CD4-positive, alpha-beta T cell treated with Interferon gamma for 1 hour (primary cell): ENCODE data around the gene ROPN1B.

Experiments
- DNase-seq: peaks from one replicate; pipeline ENCODE4 v3.0.0-alpha.2; 2020

ROPN1B gene

DNA sequence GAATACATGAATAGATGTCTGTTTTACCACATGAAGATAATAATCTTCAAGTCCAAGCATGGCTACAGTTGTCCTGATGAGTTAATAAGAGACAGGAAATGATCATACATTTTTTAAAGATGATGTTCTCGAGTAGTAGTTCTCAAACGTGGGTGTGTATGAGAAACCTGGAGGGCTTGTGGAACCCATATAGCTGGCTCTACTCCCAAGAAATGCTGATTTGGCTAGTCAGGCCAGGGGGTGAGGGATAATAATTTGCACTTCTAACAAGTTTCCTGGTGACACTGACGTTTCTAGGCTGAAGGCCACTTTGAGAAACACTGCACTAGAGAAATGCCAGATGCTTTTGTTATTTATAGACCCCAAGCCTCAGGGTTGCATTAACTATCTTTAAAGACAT, 37.0 kb downstream of the ROPN1B start:
- DNase-seq: no peak

DNA sequence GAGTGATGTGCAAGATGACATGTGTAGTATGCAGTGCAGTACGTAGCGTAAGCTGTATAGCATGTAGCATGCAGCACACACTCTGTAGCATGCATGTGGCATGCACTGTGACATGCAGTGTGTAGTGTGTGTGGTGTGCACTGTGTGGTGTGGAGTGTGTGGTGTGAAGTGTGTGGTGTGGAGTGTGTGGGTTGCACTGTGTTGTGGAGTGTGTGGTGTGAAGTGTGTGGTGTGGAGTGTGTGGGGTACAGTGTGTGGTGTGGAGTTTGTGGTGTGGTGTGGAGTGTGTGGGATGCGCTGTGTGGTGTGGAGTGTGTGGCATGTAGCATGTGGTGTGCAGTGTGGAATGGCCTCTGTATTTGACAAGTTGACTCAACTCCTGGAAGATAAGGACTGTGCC, 39.2 kb downstream of the ROPN1B start:
- DNase-seq: no peak

DNA sequence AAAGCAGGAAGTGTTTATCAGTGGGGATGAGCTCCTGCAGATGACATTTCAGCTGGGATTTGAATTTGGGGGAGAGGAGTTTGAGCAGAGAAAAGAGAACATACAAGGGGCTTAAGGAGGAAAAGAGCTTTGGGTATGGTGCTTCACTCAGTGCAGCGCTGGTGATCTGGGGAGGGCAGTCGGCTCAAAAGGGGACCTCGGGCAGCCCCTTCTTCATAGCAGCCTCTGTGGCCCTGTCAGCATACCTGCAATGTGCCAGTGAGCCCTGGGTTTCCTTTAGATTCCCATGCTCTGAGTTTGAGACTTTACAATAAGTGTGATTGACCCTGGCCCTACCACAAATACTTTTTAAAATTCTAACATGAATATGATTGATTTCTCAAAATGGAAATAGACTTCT, 40.2 kb downstream of the ROPN1B start:
- DNase-seq: no peak

DNA sequence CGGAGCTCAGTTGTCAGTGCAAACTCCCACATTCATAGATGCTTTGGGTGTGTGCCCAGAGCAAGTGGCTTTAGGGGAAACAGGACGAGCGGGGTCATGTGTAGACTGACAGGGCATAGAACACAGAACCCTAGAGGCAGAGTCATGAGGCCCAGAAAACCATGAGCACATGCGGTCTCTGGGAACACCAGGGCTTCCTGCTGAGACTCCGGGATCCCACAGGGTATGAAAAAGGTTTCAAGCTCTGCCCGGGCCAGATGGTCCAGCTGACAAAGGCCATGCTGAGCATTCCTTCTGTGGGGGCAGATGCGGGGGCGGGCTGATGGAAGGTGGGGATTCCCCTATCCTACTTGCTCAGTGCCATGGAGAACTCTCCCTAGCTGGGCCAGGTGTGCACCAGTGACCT, 44.8 kb downstream of the ROPN1B start:
- no peak for DNase-seq

DNA sequence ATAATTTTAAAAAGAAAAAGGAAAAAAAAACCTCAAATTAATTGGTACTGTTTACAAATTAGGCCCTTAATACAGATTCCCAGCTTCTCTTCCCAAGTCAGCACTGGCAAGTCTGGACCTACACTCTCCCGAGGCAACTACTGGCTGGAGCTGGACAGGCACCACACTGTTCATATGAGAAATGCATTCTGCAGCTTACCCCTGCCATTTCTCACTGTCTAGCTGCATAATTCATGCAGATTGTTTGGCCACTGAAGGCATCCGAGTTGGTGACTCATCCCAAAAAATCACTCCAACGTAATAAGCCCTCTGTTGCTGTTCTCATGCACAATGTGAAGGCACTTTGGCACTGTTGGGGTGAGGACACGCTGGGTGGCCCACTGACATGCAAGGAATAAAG, 45.3 kb downstream of the ROPN1B start:
- no peak for DNase-seq

DNA sequence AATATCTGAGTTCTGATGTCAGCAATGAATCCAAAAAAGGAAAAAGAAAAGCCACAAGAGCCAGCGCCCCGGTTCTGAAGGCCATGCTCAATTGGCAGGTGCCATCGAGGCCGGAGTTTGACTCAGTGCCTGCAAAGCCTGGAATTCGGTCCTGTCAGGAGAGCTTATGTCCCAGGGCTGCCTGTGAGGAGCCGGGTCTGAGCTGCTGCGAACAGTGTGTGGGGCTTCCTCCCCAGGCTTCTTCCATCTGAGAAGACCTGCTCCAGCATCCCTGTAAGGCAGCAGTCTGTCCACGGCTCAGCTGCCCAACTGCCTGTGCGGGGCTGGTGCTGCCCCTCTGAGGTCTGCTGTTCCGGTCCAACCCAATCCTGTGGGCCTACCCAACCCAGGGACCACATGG, 46.1 kb downstream of the ROPN1B start:
- DNase-seq: no peak

DNA sequence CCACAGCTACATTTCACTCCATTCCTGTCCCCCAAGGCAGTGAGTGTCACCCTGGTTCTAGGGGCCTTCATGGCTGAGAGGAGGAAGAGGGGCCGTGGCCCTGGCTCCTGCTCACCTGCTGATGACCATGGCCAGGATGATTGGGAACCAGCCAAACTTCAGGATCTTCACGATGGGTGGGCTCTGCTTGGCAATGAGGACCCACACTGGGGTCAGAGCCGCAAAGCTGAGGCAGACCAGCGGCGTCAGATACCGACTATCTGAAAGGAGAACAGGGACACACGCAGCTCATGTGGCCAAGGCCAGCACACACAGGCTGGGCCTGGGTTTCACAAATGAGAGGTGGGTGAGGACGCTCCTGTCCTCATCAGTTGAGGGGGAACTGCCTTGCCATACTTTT, 47.6 kb downstream of the ROPN1B start:
- DNase-seq: no peak

DNA sequence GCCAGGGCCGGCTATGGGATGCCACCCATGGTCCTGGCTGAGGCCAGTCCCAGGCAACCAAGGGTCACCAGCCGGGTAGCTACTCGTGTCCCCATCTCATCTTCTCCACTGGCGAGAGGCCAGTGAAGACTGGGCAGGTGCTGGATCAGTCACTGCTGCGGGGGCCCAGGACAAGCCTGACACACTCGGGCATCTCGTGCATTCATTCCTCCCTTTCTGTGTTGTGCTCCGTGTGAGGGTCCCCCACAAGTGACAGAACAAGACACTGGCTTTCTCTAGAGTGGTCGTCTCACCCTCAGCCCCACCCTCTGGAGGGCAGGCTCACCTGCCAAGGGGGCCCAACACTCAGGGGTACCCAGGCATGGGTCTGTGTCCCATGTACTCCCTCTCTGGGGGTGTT, 48.4 kb downstream of the ROPN1B start:
- DNase-seq: no peak

DNA sequence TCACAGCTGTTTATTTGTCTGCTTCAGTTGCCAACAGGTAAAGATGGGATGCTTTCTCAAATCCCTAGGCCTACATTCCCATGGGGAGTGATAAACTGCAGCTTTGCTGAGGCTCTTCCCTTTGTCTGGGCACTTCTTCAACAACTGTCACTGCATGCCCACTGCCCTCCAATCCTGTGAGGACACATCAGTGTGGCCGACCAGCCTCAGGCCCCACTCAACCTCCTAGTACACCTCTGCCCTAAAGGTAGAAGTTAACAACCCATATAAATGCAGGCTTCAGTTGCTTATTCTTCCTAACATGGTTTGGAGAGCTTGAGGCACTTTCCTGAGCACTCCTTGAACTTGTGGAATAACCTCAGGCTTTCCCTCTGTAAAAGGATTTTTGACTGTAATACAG, 49.6 kb downstream of the ROPN1B start:
- DNase-seq: no peak

DNA sequence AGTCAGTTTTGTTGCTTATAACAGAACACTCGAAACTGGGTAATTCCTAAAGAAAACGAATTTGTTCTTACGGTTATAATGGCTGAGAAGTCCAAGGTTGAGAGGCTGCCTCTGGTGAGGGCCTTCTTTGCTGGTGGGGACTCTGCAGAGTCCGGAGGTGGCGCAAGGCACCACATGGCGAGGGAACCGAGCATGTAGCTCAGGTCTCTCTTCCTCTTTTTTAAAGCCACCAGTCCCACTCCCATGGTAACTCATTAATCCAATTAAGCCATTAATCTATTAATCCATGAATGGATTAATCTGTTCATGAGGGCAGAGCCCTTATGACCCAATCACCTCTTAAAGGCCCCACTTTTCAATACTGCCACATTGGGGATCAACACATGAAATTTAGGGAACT, 50.0 kb downstream of the ROPN1B start:
- DNase-seq: no peak

DNA sequence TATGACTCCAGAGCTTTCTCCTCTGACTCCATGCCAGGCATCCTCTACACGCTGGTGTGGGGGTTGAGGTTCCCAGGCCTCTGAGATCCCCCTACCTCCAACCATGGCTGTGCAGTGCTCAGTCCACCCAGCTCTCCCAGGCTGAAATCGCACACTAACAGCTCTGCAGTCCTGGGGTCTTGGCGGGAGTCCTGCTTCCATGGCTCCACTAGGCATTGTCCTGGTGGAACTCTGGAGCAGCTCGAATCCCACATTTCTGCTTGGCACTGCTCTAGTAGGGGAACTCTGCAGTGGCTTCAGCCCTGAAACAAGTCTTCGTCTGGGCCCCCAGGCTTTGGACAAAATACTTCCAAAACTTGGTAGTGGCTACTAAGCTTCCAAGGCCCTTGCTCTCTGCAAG, 50.7 kb downstream of the ROPN1B start:
- no peak for DNase-seq

DNA sequence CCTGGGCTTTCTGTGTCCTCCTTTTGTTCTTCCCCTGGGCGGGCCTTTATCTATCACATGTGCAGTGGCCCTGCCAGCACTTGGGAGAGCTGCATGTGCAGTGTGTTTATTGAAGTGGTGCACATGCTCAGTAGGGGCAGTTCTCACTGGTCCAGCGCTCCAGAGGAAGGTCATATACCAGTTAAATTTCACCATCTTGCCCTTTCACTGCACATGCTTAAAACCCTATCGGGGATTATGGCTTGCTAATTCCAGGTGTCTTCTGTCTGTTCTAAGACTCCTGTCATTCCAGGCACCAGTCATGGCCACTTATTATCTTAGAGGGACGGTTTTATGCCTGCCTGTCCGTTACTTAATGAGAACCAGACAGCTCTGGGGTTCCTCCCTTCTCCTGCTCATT, 52.2 kb downstream of the ROPN1B start:
- DNase-seq: no peak

DNA sequence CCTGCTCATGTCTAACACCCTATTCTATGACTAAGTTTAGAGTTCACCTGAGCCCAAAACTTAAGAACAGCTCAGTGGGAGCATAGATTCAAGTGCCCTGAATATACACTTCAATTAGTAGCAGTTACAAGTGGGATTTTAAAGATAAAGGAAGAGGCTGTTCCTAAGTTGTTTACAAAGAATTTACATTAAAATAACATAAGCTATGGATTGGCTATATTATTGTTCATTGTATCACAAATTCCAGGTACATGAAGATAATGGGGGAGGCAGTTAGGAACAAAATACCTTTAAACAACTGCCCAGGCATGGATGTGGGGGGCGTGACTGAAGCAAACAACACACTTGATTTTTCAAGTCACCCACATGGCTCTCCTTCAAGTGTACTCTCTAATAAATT, 52.7 kb downstream of the ROPN1B start:
- no peak for DNase-seq

DNA sequence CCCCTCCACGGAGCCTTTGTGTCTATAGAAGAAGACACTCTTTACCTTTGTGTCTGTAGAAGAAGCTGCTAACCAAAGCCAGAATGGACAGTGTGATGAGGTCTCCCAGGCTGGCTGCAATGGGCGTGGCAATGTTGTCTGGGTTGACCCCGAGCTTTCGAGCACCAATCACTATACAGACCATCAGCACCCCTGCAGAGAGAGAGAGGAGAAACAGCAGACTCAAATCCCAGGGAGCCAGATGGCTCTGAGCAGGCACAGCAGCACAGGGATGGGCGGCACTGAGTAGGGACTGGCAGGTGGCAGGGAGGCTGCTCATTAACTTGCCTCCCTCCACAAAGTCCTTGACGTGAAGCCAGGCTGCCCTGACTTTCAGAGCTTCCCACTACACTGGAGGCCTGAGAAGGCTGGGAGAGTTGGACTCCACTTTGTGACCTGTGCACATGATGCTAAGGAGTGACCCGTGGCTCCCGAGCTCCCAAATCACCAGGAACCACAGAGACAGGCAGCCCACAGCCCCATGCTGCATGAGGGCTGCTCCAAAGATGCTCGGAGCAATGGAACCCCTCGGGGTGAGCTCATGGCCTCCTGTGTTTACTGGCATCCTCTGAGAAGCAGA, 53.9 kb downstream of the ROPN1B start:
- no peak for DNase-seq

DNA sequence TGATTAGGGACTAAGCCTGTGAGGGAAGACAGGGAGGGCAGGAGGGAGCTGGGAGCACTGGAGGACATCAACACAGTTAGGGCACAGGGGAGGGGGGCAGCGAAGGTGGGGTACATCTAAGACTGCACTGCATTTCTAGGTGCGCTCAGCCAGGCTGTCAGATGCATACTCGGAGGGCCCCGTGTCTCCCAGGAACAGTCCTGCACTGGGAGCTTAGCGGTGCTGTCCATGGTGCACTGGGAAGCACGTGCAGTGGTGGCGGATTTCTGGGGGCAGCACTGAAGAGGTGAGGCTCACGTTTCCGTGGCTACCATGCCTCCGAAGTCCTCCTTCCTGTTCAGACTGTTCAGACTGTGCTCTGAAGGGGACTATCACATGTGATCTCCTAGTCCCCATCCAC, 54.4 kb downstream of the ROPN1B start:
- no peak for DNase-seq

DNA sequence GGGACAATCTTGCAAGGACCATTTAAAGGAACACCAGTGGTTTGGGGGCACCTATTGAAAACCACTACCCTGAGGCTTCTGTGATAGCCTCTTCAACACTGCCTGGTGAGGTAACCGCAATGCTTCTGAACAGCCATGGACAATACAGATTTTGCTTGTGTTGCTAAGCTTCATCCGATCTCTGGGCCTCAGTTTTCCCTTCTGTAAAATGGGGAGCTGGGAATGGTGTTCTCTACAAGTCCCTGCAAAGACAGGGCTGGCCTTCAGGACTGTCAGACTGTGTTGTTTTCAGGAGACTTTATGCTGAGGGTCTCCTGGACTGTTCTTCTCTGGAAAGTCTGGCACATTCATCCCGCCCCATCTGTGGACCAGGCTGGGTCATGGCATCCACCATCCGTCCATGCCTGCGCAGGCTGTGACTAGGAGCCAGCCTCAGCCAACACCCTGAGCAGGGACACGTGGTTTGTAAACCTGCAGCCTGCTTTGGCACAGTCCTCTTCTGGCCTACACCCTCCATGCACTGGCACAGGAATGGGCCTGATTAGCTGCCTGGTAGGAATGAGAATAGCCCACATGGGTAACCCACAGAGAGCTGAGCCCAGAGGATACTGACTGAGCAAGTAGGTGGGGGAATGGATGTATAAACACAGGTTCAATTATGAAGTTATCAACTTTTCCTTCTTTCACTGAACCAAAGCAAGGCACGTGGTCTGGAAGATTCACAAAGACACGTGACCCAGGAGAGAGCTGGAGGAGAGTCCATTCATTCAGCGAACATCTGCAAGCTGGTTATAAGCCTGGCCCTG, 55.3 kb downstream of the ROPN1B start:
- no peak for DNase-seq

DNA sequence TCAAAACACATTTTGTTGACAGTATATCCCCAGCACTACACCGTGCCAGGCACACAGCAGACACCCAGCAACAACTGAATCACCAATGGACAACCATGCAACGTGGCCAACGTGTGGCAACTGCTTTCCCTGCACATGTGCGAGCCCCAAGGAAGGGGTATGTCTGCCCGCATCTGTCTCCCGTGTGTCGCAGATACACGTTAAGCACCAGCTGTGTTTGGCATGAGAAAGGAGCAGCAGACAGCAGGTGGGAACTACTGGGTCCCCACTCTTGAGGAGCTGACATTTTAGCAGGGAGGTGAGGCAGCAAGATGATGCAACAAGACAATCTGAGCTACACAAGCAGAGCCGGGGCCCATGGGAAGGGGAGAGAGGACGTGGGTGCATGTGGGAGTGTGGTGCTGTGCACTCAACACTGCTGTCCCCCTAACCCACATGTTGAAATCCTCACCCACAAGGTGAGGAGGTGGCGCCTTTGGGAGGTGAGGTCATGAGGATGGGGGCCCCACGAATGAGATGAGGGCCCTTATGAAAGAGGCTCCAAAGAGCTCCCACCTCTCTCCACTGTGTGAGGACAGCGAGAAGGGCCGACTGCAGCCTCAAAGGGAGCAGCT, 56.2 kb downstream of the ROPN1B start:
- no peak for DNase-seq

DNA sequence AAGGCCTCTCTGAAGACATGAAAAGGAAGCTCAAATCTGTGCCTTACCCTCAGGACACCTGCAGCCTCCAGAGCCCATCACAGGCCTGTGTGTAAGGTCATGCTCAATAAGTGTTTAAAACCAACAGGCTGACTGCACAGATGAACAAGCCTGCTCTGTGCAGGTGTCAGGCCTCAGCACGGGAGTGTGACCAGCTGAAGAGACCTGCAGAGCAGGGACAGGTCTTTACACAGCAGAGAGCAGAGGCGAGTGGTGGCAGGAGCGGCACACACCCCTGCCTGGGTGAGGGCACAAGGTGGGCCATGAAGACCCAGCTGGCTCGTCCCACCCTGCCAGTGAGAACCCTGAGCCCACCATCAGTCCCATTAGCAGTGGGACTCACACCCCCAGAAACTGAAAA, 56.9 kb downstream of the ROPN1B start:
- DNase-seq: no peak

DNA sequence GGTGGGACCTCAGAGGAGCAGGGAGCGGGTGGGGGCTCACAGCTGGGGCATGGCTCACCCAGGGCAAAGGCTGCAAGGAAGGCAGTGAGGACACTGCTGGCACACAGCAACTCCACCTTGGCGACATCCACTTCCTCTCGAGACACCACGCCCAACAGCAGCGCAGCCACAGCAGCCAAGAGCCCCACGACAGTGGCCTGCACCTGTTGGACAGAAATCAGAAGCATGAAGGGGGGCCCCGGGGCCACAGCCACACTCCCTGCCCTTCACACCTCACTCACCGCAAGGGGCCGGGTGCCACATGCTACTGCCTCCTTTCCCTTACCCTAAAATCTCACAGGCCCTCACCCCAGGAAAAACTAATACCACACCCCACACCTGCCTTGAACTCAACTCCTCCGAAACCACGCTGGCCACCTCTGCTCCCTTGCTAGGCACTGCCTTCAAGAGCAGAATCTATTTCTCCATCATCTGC, 57.3 kb downstream of the ROPN1B start:
- DNase-seq: no peak

DNA sequence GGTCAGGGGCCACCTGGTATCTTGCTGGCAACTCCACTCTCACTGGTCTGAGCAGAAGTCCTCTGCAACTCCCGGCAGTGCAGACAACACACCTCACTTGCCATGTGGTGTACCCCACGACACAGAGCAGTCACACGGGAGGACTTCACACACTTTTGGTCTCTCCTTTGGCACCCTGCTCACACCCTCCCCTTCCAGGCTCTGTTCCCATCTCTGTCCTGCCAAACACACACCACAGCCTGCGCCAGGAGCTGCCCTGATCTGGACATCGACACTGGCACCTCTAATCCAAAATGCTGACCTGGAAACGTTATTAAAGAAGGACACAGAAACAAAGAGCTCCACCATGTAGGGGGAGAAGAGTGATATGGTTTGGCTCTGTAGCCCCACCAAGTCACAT, 57.8 kb downstream of the ROPN1B start:
- DNase-seq: no peak

DNA sequence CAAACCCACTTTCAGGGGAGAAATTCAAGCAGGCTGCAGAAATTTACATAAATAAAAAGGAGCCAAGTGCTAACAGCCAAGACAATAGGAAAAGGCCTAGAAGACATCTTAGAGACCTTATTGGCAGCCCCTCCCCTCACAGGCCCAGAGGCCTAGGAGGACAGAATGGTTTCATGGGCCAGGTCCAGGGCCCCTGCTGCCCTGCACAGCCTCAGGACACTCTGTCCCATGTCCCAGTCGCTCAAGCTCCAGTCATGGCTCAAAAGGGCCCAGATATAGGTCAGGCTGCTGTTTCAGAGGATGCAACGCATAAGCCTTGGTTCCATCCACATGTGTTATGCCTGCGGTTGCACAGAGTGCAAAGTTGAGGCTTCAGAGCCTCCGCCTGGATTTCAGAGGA, 59.1 kb downstream of the ROPN1B start:
- DNase-seq: no peak

DNA sequence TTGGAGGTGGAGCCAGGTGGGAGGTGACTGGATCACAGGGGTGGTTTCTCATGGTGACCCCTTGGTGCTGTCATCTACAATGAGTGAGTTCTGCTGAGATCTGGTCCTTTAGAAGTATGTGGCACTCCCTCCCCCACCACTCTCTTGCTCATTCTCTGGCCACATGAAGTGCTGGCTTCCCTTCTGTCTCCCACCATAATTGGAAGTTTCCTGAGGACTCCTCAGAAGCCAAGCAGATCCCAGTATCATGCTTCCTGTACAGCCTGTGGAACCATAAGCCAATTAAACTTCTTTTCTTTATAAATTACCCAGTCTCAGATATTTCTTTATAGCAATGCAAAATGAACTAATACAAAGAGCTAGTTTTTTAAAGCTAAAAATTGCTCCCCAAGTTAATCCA, 60.3 kb downstream of the ROPN1B start:
- no peak for DNase-seq

DNA sequence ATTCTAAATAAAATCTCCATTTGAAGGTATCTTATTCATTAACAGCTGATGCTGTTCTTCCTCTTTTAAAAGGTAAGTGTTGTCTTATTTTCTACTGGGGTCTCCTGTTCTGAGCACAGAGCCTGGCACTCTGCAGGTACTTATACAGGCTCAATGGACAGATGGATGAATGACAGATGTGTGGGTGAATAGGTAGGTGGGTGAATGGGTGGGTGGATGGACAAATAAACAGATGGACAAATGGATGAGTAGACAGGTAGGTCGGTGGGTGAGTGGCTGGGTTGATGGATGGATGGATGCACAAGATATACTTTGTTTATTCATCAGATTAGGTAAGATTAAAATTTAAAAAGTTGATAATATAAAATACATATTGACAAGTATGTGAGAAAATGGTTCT, 61.5 kb downstream of the ROPN1B start:
- DNase-seq: no peak

DNA sequence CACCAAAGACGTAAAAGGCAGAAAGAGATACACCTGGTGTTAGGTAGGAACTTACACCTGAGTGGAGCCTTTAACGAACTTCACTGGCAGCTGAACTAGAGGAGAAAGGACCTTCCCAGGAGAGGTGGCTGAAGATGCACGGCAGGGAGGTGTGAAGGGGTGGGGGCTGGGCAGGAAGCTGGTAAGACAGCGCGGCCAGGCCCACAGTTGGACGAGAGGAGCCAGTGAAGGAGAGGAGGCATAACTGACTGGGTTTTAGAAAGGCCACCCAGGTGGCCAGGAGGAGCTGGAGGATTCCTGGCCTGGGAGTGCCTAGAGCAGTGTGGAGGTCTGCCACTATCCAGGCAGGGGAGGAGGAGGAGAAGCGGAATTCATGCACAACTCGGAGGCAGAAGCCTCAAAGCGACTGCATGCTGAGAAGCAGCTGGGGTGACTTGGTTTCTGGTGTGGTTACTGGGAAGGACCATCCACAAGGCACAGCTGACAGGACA, 63.0 kb downstream of the ROPN1B start:
- no peak for DNase-seq
